Measurements from ENCODE around the gene TMEM45B.

The TMEM45B gene

GRCh38 chr11:129894278-129895125 lies 78.9 kb downstream of the TMEM45B start:
- peak overlapping the region; percentile 90 for H3K4me3 ChIP-seq (replicated peaks; ENCODE audit: low read depth, low read length)
- DNase-seq (ENCODE audit: extremely low read depth, low read depth): no peak
- TF ChIP-seq CTCF (IDR thresholded peaks at IDR 0.05; ENCODE audit: low read depth, low read length, missing control alignments): no peak

- no peak for TF ChIP-seq CTCF (IDR thresholded peaks at IDR 0.05; ENCODE audit: low read depth, low read length, missing control alignments)
Observed at GRCh38 chr11:129895126-129896041, 79.7 kb downstream of the TMEM45B start, which contains the start of gene NFRKB. NFRKB (minus strand) TSS chr11:129895578; CDS start chr11:129892849, 2,729 bp downstream.

GRCh38 chr11:129896062-129896461 lies 80.4 kb downstream of the TMEM45B start:
- no peak for DNase-seq (ENCODE audit: extremely low read depth, low read depth)
- peak overlapping the region; percentile 90 for H3K4me3 ChIP-seq (replicated peaks; ENCODE audit: low read depth, low read length)
- no peak for TF ChIP-seq CTCF (IDR thresholded peaks at IDR 0.05; ENCODE audit: low read depth, low read length, missing control alignments)

More at GRCh38 chr11:129895126-129896041, 79.7 kb downstream of the TMEM45B start, which contains the start of gene NFRKB:
- DNase-seq (ENCODE audit: extremely low read depth, low read depth): peak; percentile 4
- peak within 1 kb of the TSS; percentile 90 for H3K4me3 ChIP-seq (replicated peaks; ENCODE audit: low read depth, low read length)

- TF ChIP-seq CTCF (IDR thresholded peaks at IDR 0.05; ENCODE audit: low read depth, low read length, missing control alignments): no peak
- DNase-seq (ENCODE audit: extremely low read depth, low read depth): no peak
- no peak overlapping the region for H3K4me3 ChIP-seq (replicated peaks; ENCODE audit: low read depth, low read length)
Observed at GRCh38 chr11:129905402-129905801, 89.8 kb downstream of the TMEM45B start.

Data from HFF-Myc (cell line).